Trophoblast cell (in vitro differentiated cells and primary cell): ENCODE measurements around the gene C1orf74.
"Not testable (repeated sequence)": the region's sequence is repeated elsewhere in the genome, so short reads cannot be mapped to it uniquely, and the experiment has no call there.

Source experiments
- DNase-seq, 2 donors: peaks; one replicate each; pipeline ENCODE4 v3.0.0-alpha.2; 2016
- H2AFZ ChIP-seq: 2 replicates; pipeline ENCODE4 v1.6.1; 2013; ENCODE audit warnings: low read length, moderate library complexity, mild to moderate bottlenecking; ENCODE audit not compliant: insufficient read depth, poor library complexity
- H2AK5ac ChIP-seq: 2 replicates; pipeline ENCODE4 v1.6.1; 2013; ENCODE audit warnings: mild to moderate bottlenecking, low read length
- H2BK120ac ChIP-seq: 2 replicates; pipeline ENCODE4 v1.6.1; 2013; ENCODE audit warnings: low read length, mild to moderate bottlenecking, moderate library complexity; ENCODE audit not compliant: insufficient read depth, poor library complexity
- H2BK12ac ChIP-seq: 2 replicates; pipeline ENCODE4 v1.6.1; 2013; ENCODE audit warnings: mild to moderate bottlenecking, low read length, moderate library complexity
- H2BK5ac ChIP-seq: 2 replicates; pipeline ENCODE4 v1.6.1; 2013; ENCODE audit warnings: low read length, low read depth, moderate library complexity, mild to moderate bottlenecking; ENCODE audit not compliant: poor library complexity
- H3K14ac ChIP-seq: 2 replicates; pipeline ENCODE4 v1.6.1; 2013; ENCODE audit warnings: mild to moderate bottlenecking, low read length
- H3K18ac ChIP-seq: 2 replicates; pipeline ENCODE4 v1.6.1; 2013; ENCODE audit warnings: mild to moderate bottlenecking, low read length
- H3K23ac ChIP-seq: 2 replicates; pipeline ENCODE4 v1.6.1; 2013; ENCODE audit warnings: low read length
- H3K27ac ChIP-seq: 2 replicates; pipeline ENCODE4 v1.5.1; 2013; ENCODE audit warnings: low read depth, mild to moderate bottlenecking, inconsistent platforms, low read length, moderate library complexity
- H3K27me3 ChIP-seq: 2 replicates; pipeline ENCODE4 v1.6.1; 2013; ENCODE audit warnings: inconsistent platforms, mild to moderate bottlenecking, low read length, moderate library complexity; ENCODE audit not compliant: insufficient read depth
- H3K36me3 ChIP-seq, 2 experiments: 1 replicate in 1 of 2; 2 replicates in 1 of 2; pipeline ENCODE4 v1.6.1; 2013; ENCODE audit warnings: low read length in 2 of 2, mild to moderate bottlenecking in 2 of 2, moderate library complexity in 1 of 2; ENCODE audit not compliant: insufficient read depth in 2 of 2, control insufficient read depth in 1 of 2
- H3K4ac ChIP-seq: 2 replicates; pipeline ENCODE4 v1.6.1; 2013; ENCODE audit warnings: low read depth, mild to moderate bottlenecking, low read length, moderate library complexity
- H3K4me1 ChIP-seq, 2 experiments: 1 replicate in 1 of 2; 2 replicates in 1 of 2; pipeline ENCODE4 v1.6.1; 2013; ENCODE audit warnings: low read length in 2 of 2, mild to moderate bottlenecking in 2 of 2, moderate library complexity in 1 of 2; ENCODE audit not compliant: insufficient read depth in 2 of 2, control insufficient read depth in 1 of 2
- H3K4me2 ChIP-seq: 2 replicates; pipeline ENCODE4 v1.6.1; 2013; ENCODE audit warnings: inconsistent platforms, mild to moderate bottlenecking, low read length, moderate library complexity
- H3K4me3 ChIP-seq: 2 replicates; pipeline ENCODE4 v1.5.1; 2013; ENCODE audit warnings: mild to moderate bottlenecking, low read depth, low read length, inconsistent platforms
- H3K79me1 ChIP-seq: one replicate; pipeline ENCODE4 v1.6.1; 2013; ENCODE audit warnings: low read length
- H3K79me2 ChIP-seq: 2 replicates; pipeline ENCODE4 v1.6.1; 2013; ENCODE audit warnings: low read length, mild to moderate bottlenecking; ENCODE audit not compliant: control insufficient read depth, insufficient read depth, poor library complexity
- H3K9ac ChIP-seq: 2 replicates; pipeline ENCODE4 v1.6.1; 2013; ENCODE audit warnings: mild to moderate bottlenecking, low read length
- H3K9me3 ChIP-seq: 2 replicates; pipeline ENCODE4 v1.6.1; 2013; ENCODE audit warnings: low read depth, mild to moderate bottlenecking, control low read depth, inconsistent platforms, low read length; ENCODE audit not compliant: insufficient read depth
- H4K12ac ChIP-seq: 2 replicates; pipeline ENCODE4 v1.6.1; 2013; ENCODE audit warnings: low read depth, mild to moderate bottlenecking, low read length, moderate library complexity
- H4K8ac ChIP-seq: 2 replicates; pipeline ENCODE4 v1.6.1; 2013; ENCODE audit warnings: low read depth, mild to moderate bottlenecking, low read length, moderate library complexity
- H4K91ac ChIP-seq: one replicate; pipeline ENCODE4 v1.6.1; 2013; ENCODE audit warnings: low read depth, mild to moderate bottlenecking, low read length, moderate library complexity
- WGBS: extraction: QIAGEN DNeasy Blood & Tissue Kit; methylation state at CpG from one replicate; pipeline ENCODE4 v1.1.7; 2013; ENCODE audit warnings: missing lambda C conversion rate; ENCODE audit not compliant: insufficient read length, insufficient coverage; ENCODE audit errors: extremely low coverage; 5-methylcytosine and 5-hydroxymethylcytosine counted together

The C1orf74 gene

DNA sequence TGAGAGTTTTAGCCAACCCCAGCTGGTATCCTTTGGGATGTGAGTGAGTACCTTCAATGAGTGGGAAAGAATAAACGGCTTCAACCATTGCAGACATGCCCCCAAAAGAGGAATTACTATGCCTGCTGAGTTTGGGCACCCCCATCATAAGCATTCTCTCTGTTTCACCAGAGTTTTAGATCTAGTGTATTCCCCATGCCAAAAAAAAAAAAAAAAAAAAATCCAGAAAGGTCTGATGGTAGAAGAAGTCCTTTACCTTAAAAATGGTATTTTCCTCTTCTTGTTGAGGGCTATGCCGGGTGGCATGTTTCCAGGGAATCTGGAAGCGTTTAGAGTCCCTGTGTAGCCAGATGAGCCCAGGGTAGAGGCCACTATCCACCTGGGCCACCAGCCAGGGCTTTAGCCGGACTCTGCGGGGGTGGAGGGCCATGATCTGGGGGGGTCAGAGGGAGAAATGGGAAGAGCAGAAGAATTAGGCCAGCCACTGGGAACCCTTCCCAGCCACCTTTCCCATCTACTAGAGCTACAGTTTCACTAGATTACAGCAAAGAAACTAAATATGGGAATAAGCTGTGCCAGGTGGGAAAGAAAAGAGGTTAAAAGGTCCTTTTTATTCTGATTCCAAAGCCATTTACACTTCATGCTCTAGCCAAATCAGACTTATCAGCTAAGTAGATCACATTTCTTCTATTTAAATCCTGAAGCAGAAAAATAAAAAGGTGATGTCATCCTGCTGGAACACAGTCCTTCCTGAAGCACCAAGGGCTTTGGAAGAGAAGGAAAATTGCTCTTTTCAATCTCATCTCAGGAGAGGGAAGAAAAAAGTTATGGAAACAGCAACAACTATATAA, 16.9 kb upstream of the C1orf74 start:
- Histone ChIP-seq H2BK120ac (no peak overlapping the region), H4K12ac (no peak overlapping the region), H4K8ac (no peak overlapping the region), H3K4ac (no peak overlapping the region), H2AK5ac (no peak overlapping the region), H3K27me3 (no peaks in the 10 kb centered on the region), H3K23ac (no peak overlapping the region), H3K9ac (no peak overlapping the region), H4K91ac (no peak overlapping the region), H3K4me2 (no peak overlapping the region), H3K18ac (no peak overlapping the region), H3K79me1 (peaks cover 6% of the 10 kb centered on the region), H3K79me2 (peaks cover 14% of the 10 kb centered on the region), H2AFZ (no peak overlapping the region), H2BK5ac (no peak overlapping the region), H3K4me3 (no peak overlapping the region), H3K9me3 (no peaks in the 10 kb centered on the region), H3K14ac (no peak overlapping the region), H3K36me3 (peaks cover 8 to 15% of the 10 kb centered on the region in 2 experiments), H2BK12ac (no peak overlapping the region), H3K27ac (no peak overlapping the region), H3K4me1 (peaks cover 11 to 15% of the 10 kb centered on the region in 2 experiments)
- no CpG with 5 or more reads among the region's 5 CpGs for WGBS
- no peak for DNase-seq

DNA sequence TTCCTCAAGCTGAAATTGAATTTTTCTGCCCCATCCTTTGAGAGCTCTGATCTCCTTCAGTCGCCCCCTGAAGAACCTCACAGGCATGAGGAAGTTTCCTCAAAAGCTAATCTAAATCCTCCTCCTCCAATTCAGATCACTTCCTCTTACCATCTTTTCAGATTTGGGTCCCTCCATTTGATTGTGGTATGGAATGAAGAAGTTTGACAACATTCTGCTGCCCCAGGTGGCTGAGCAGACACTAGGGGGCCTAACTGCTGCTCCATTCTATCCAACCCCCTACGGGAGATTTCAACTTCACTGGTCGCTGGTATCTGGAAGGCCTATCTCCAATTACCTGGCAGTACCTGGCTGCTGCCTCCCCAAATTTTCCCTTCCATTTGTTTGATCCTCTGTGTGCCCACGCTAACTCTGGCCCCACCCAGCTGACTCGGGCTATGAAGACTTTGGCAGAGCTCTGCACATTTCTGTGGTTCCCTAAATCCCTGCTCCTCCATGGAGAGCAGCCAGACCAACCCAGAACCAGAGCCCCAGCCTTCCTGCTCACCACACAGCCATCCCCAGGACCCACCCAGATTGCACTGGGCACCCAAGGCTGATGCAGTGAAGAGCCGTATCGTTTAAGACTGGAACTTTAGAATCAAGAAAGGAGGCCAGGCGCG, 13.8 kb upstream of the C1orf74 start:
- WGBS: no CpG with 5 or more reads among the region's 9 CpGs
- no peak overlapping the region for H4K8ac ChIP-seq
- no peak overlapping the region for H3K4me2 ChIP-seq
- DNase-seq: no peak
- peak overlapping the region; percentile 40 for H3K18ac ChIP-seq
- peaks cover 20 to 22% of the 10 kb centered on the region in 2 experiments for H3K36me3 ChIP-seq
- no peak overlapping the region for H3K9ac ChIP-seq
- H3K14ac ChIP-seq: no peak overlapping the region
- H2AK5ac ChIP-seq: no peak overlapping the region
- no peak overlapping the region for H3K4me3 ChIP-seq
- H2BK12ac ChIP-seq: no peak overlapping the region
- no peaks in the 10 kb centered on the region for H3K9me3 ChIP-seq
- H3K79me2 ChIP-seq: no peaks in the 10 kb centered on the region
- no peaks in the 10 kb centered on the region for H3K27me3 ChIP-seq
- no peaks in the 10 kb centered on the region for H3K79me1 ChIP-seq
- no peak overlapping the region for H2BK120ac ChIP-seq
- H3K4me1 ChIP-seq: no peaks in the 10 kb centered on the region
- peak overlapping the region; percentile 58 for H3K4ac ChIP-seq
- H2AFZ ChIP-seq: no peak overlapping the region
- no peak overlapping the region for H2BK5ac ChIP-seq
- no peak overlapping the region for H4K91ac ChIP-seq
- H3K23ac ChIP-seq: no peak overlapping the region
- no peak overlapping the region for H3K27ac ChIP-seq
- H4K12ac ChIP-seq: no peak overlapping the region

DNA sequence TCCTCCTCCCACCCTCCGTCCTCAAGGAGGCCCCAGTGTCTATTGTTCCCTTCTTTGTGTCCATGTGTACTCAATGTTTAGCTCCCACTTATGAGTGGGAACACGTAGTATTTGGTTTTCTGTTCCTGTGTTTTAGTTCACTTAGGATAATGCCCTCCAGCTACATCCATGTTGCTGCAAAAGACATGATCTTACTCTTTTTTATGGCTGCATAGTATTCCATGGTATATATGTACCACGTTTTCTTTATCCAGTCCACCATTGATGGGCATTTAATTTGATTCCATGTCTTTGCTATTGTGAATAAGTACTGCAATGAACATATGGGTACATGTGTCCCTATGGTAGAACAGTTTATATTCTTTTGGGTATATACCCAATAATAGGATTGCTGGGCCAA, 9.4 kb upstream of the C1orf74 start:
- H2BK120ac ChIP-seq, H2BK12ac ChIP-seq, DNase-seq, H3K18ac ChIP-seq, H3K14ac ChIP-seq, H3K4me2 ChIP-seq, H3K9me3 ChIP-seq, H3K79me2 ChIP-seq, H3K79me1 ChIP-seq, H3K4ac ChIP-seq, H2AFZ ChIP-seq, H2BK5ac ChIP-seq, H4K12ac ChIP-seq, H3K27me3 ChIP-seq, H3K27ac ChIP-seq, H4K91ac ChIP-seq, H3K9ac ChIP-seq, H2AK5ac ChIP-seq, H3K4me3 ChIP-seq, H3K4me1 ChIP-seq, H4K8ac ChIP-seq, H3K23ac ChIP-seq: not testable (repeated sequence)
- H3K36me3 ChIP-seq: peaks cover 27 to 40% of the 10 kb centered on the region in 2 experiments
- no CpG with 5 or more reads among the region's 3 CpGs for WGBS

DNA sequence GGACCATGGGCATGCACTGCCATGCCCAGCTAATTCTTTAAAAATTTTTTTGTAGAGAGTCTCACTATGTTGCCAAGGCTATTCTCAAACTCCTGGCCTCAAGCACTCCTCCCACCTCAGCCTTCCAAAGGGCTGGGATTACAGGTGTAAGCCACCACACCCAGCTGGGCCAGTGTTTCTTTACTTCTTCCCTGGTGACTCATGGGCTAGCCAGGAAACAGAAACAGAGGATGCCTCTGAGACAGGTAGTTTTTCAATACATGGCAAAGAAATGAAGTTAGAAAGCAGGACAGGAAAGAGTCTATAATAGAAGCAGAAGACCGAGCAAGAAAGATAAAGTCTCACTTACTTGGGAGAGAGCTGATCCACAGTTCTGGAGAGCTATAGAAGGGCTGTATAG, 7.6 kb upstream of the C1orf74 start:
- H3K27ac ChIP-seq: no peak overlapping the region
- no peak overlapping the region for H3K4ac ChIP-seq
- no peak overlapping the region for H4K8ac ChIP-seq
- H2AK5ac ChIP-seq: no peak overlapping the region
- H3K18ac ChIP-seq: no peak overlapping the region
- H2AFZ ChIP-seq: no peak overlapping the region
- H2BK120ac ChIP-seq: no peak overlapping the region
- no peak overlapping the region for H4K91ac ChIP-seq
- H2BK5ac ChIP-seq: no peak overlapping the region
- no peak overlapping the region for H3K4me3 ChIP-seq
- H3K23ac ChIP-seq: no peak overlapping the region
- no peak for DNase-seq
- no peak overlapping the region for H4K12ac ChIP-seq
- peaks cover 5 to 8% of the 10 kb centered on the region in 2 experiments for H3K4me1 ChIP-seq
- H3K4me2 ChIP-seq: no peak overlapping the region
- no peak overlapping the region for H2BK12ac ChIP-seq
- H3K9ac ChIP-seq: no peak overlapping the region
- no peaks in the 10 kb centered on the region for H3K27me3 ChIP-seq
- no peaks in the 10 kb centered on the region for H3K79me2 ChIP-seq
- WGBS: no CpG with 5 or more reads among the region's 1 CpG
- peaks cover 25 to 53% of the 10 kb centered on the region in 2 experiments for H3K36me3 ChIP-seq
- no peaks in the 10 kb centered on the region for H3K9me3 ChIP-seq
- no peaks in the 10 kb centered on the region for H3K79me1 ChIP-seq
- no peak overlapping the region for H3K14ac ChIP-seq
